Measurements from ENCODE around the gene SLC44A5.

The SLC44A5 gene

DNA sequence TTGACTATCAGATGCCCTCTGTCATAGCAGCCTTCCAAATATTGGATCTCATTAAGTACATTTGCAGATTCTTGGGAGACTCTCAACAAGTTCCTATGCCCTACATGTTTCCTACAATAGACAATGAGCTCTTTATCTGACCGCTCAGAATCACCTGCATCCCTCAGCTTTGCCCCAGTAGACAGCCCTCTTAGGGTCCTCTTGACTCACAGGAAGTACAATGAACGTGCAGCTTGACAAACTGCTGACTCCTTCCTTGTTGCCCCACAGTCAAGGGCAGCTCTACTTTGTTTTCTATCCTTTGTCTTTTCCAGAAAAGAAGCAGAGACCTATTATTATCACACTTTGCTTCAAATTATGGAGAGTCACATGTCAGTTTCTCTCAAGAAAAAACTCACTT is 27.6 kb downstream of the SLC44A5 start:
- TF ChIP-seq TAF1 (IDR thresholded peaks at IDR 0.05; ENCODE audit: low read depth) (no peak), EGR1 (IDR thresholded peaks at IDR 0.05) (no peak), CREB1 (IDR thresholded peaks at IDR 0.05; ENCODE audit: low read depth) (no peak), CEBPB (IDR thresholded peaks at IDR 0.05) (no peak), TEAD4 (IDR thresholded peaks at IDR 0.05) (no peak), ZBTB7A (IDR thresholded peaks at IDR 0.05; ENCODE audit: low read depth) (no peak), YY1 (IDR thresholded peaks at IDR 0.05; ENCODE audit: low read depth) (no peak), FOXM1 (IDR thresholded peaks at IDR 0.05; ENCODE audit: borderline replicate concordance, low read depth) (no peak), RAD21 (IDR thresholded peaks at IDR 0.05; ENCODE audit: low read depth) (no peak), TCF12 (IDR thresholded peaks at IDR 0.05; ENCODE audit: low read depth) (no peak), EP300 (IDR thresholded peaks at IDR 0.05; ENCODE audit: borderline replicate concordance) (no peak), NFIC (IDR thresholded peaks at IDR 0.05) (no peak)
- TF ChIP-seq, protein P1, sequence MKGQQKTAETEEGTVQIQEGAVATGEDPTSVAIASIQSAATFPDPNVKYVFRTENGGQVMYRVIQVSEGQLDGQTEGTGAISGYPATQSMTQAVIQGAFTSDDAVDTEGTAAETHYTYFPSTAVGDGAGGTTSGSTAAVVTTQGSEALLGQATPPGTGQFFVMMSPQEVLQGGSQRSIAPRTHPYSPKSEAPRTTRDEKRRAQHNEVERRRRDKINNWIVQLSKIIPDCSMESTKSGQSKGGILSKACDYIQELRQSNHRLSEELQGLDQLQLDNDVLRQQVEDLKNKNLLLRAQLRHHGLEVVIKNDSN (IDR thresholded peaks at IDR 0.05): no peak
- TF ChIP-seq, protein P2, sequence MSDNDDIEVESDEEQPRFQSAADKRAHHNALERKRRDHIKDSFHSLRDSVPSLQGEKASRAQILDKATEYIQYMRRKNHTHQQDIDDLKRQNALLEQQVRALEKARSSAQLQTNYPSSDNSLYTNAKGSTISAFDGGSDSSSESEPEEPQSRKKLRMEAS (IDR thresholded peaks at IDR 0.05): no peak

DNA sequence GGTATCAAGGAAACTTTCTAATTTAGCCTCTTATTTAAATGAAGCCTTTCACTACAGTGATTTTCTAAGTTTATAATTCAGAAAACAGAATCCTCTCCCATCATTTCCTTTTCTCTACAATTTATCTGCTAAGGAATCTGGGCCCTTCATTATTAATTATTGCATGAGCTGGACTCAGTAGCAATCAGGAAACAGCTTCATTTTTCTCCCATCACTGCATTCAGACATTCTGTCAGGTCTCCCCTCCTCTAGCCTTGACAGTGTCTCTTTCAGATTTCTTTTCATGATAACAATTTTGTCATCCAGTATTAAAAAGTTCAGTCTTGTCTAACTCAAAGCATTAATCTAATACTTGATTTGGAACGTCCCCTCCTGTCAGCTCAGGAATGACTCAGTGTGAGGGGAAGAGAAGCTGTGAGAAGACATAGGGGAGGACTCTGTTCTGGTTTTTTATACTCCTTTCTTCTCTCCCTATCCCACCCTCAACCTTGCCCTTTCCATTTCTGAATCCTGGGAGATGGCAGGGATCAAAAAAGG is 28.1 kb downstream of the SLC44A5 start:
- TF ChIP-seq TAF1 (IDR thresholded peaks at IDR 0.05; ENCODE audit: low read depth) (no peak), TEAD4 (IDR thresholded peaks at IDR 0.05) (no peak), TCF12 (IDR thresholded peaks at IDR 0.05; ENCODE audit: low read depth) (no peak), CREB1 (IDR thresholded peaks at IDR 0.05; ENCODE audit: low read depth) (no peak), FOXM1 (IDR thresholded peaks at IDR 0.05; ENCODE audit: borderline replicate concordance, low read depth) (no peak), EGR1 (IDR thresholded peaks at IDR 0.05) (no peak), CEBPB (IDR thresholded peaks at IDR 0.05) (no peak), NFIC (IDR thresholded peaks at IDR 0.05) (no peak), EP300 (IDR thresholded peaks at IDR 0.05; ENCODE audit: borderline replicate concordance) (no peak), RAD21 (IDR thresholded peaks at IDR 0.05; ENCODE audit: low read depth) (no peak), ZBTB7A (IDR thresholded peaks at IDR 0.05; ENCODE audit: low read depth) (no peak), YY1 (IDR thresholded peaks at IDR 0.05; ENCODE audit: low read depth) (no peak)
- TF ChIP-seq, protein P2 (IDR thresholded peaks at IDR 0.05): no peak
- TF ChIP-seq, protein P3, sequence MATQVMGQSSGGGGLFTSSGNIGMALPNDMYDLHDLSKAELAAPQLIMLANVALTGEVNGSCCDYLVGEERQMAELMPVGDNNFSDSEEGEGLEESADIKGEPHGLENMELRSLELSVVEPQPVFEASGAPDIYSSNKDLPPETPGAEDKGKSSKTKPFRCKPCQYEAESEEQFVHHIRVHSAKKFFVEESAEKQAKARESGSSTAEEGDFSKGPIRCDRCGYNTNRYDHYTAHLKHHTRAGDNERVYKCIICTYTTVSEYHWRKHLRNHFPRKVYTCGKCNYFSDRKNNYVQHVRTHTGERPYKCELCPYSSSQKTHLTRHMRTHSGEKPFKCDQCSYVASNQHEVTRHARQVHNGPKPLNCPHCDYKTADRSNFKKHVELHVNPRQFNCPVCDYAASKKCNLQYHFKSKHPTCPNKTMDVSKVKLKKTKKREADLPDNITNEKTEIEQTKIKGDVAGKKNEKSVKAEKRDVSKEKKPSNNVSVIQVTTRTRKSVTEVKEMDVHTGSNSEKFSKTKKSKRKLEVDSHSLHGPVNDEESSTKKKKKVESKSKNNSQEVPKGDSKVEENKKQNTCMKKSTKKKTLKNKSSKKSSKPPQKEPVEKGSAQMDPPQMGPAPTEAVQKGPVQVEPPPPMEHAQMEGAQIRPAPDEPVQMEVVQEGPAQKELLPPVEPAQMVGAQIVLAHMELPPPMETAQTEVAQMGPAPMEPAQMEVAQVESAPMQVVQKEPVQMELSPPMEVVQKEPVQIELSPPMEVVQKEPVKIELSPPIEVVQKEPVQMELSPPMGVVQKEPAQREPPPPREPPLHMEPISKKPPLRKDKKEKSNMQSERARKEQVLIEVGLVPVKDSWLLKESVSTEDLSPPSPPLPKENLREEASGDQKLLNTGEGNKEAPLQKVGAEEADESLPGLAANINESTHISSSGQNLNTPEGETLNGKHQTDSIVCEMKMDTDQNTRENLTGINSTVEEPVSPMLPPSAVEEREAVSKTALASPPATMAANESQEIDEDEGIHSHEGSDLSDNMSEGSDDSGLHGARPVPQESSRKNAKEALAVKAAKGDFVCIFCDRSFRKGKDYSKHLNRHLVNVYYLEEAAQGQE (IDR thresholded peaks at IDR 0.05; ENCODE audit: low read depth): no peak
- TF ChIP-seq, protein P1 (IDR thresholded peaks at IDR 0.05): no peak

DNA sequence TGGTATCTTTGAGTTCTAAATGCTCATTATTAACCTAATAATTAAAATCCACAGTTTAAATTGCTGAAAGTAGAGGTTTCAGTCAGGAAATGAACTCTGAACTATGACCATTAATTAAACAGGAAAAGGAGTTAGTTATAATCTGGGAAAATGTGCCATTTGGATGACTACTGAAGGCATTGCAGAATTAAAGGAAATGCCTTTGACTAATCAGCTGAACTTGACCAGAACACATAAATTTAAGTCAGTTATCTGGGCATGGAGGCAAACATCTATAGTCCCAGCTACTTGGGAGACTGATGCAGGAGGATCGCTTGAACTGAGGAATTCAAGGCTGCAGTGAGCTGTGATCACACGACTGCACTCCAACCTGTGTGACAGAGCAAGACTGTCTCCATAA is 31.9 kb downstream of the SLC44A5 start:
- no peak for TF ChIP-seq EP300 (IDR thresholded peaks at IDR 0.05; ENCODE audit: borderline replicate concordance)
- TF ChIP-seq CREB1 (IDR thresholded peaks at IDR 0.05; ENCODE audit: low read depth): no peak
- no peak for TF ChIP-seq TCF12 (IDR thresholded peaks at IDR 0.05; ENCODE audit: low read depth)
- TF ChIP-seq, protein P3 (IDR thresholded peaks at IDR 0.05; ENCODE audit: low read depth): no peak
- TF ChIP-seq TAF1 (IDR thresholded peaks at IDR 0.05; ENCODE audit: low read depth): no peak
- TF ChIP-seq NFIC (IDR thresholded peaks at IDR 0.05): no peak
- no peak for TF ChIP-seq CEBPB (IDR thresholded peaks at IDR 0.05)
- TF ChIP-seq EGR1 (IDR thresholded peaks at IDR 0.05): no peak

DNA sequence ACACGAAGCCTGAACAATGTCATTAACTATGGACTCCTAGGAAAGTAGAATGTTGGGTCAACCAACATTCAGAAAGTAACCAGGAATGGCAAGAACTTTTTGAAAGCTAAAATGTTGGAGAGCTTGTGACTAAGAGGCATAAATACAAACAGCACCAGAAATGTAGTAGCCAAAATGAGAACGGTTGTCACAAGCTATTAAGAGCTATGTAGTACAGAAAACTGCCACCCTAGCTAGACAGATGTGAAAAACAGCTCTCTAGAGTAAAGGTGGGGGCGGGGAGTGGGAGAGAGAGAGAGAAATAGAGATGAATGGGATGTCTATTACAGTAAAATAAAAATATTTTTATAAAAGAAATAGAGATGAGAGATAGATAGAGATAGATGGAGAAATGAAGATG is 35.1 kb downstream of the SLC44A5 start:
- TF ChIP-seq YY1 (IDR thresholded peaks at IDR 0.05; ENCODE audit: low read depth) (no peak), NFIC (IDR thresholded peaks at IDR 0.05) (no peak), TCF12 (IDR thresholded peaks at IDR 0.05; ENCODE audit: low read depth) (no peak), EGR1 (IDR thresholded peaks at IDR 0.05) (no peak), ZBTB7A (IDR thresholded peaks at IDR 0.05; ENCODE audit: low read depth) (no peak), TAF1 (IDR thresholded peaks at IDR 0.05; ENCODE audit: low read depth) (no peak), RAD21 (IDR thresholded peaks at IDR 0.05; ENCODE audit: low read depth) (no peak), CEBPB (IDR thresholded peaks at IDR 0.05) (no peak), CREB1 (IDR thresholded peaks at IDR 0.05; ENCODE audit: low read depth) (no peak), FOXM1 (IDR thresholded peaks at IDR 0.05; ENCODE audit: borderline replicate concordance, low read depth) (no peak), TEAD4 (IDR thresholded peaks at IDR 0.05) (no peak), EP300 (IDR thresholded peaks at IDR 0.05; ENCODE audit: borderline replicate concordance) (no peak)
- TF ChIP-seq, protein P2 (IDR thresholded peaks at IDR 0.05): no peak
- TF ChIP-seq, protein P1 (IDR thresholded peaks at IDR 0.05): no peak
- TF ChIP-seq, protein P3 (IDR thresholded peaks at IDR 0.05; ENCODE audit: low read depth): no peak

All from Ishikawa (cell line).